Muscle of arm (tissue), 14 donors: ENCODE measurements around the gene C1QTNF1. TPM values are rescaled to one million over a fixed set of nuclear protein-coding genes. Genes with fewer than 3 reads are reported as not detected.
A peak's percentile ranks its signal among the peaks of the same experiment; 100 is the strongest.

Experiments
- DNase-seq: peaks from one replicate; pipeline ENCODE4 v3.0.0-alpha.2; 2013
- long read RNA-seq, 11 donors: transcript quantifications; one replicate each; lab custom pipeline, GENCODE V29; 2026
- polyA plus RNA-seq, 12 donors: library from polyadenylated mRNA; unstranded; fragments of 120-200 nt; gene quantifications; one replicate each; pipeline ENCODE4 v1.2.1, GENCODE V29; 2013; ENCODE audit not compliant: insufficient read length in 12 of 12

C1QTNF1 gene, protein sequence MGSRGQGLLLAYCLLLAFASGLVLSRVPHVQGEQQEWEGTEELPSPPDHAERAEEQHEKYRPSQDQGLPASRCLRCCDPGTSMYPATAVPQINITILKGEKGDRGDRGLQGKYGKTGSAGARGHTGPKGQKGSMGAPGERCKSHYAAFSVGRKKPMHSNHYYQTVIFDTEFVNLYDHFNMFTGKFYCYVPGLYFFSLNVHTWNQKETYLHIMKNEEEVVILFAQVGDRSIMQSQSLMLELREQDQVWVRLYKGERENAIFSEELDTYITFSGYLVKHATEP
- 10 to 100 TPM in 2 of 12 donors, 1 to 10 TPM in 8, not detected in 2; 2.9 to 16.4 (median 5.3) TPM for polyA plus RNA-seq
- long read RNA-seq, donor 1, result 0 reads
- long read RNA-seq, donor 2, partial matches to known transcripts, result 0 of 1 reads
- long read RNA-seq, donor 2, other reads (novel, unspliced or antisense), result 0 of 1 reads
- long read RNA-seq, donor 3, result 0 reads
- long read RNA-seq, donor 4, result 0 reads
- long read RNA-seq, donor 5, partial matches to known transcripts, result 0 of 1 reads
- long read RNA-seq, donor 5, other reads (novel, unspliced or antisense), result 0 of 1 reads
- long read RNA-seq, donor 6, result 0 reads
- long read RNA-seq, donor 7, partial matches to known transcripts, result 0 of 1 reads
- long read RNA-seq, donor 7, other reads (novel, unspliced or antisense), result 0 of 1 reads
- long read RNA-seq, donor 8, partial matches to known transcripts, result 0 of 1 reads
- long read RNA-seq, donor 8, other reads (novel, unspliced or antisense), result 0 of 1 reads
- long read RNA-seq, donor 9, result 0 reads
- long read RNA-seq, donor 10, result 0 reads
- long read RNA-seq, donor 11, result 0 reads

DNA sequence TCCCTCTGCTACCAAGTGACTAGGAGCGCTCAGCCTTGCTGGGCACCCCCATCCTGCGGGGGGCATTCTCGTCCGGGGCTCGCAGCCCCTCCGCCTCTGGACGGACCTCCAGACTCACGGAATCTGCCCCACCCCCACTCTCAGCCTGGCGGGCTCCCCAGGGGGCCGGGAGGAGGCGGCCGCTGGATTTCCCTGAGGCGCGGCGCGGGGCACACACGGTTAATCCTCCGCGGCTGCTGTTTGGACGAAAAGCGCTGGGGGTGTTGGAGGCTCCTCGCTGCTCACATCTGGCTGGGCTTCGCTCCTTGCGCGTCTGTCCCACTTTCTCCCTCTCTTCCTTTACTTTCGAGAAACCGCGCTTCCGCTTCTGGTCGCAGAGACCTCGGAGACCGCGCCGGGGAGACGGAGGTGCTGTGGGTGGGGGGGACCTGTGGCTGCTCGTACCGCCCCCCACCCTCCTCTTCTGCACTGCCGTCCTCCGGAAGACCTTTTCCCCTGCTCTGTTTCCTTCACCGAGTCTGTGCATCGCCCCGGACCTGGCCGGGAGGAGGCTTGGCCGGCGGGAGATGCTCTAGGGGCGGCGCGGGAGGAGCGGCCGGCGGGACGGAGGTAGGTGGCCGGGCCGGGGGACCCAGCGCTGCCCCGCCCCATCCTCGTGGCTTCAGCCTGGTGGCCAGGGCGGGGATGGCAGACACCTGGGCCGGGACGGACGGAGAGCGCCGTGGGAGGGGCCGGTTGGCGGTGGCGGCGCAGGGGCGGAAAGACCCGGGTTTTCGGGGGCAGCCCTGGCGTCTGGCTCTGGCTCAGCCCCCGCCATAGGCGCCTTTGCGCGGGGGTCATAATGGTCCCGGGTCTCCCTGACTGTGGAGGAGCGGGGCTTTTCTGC, at the start of gene C1QTNF1:
C1QTNF1 (plus strand) TSS at position 284 of the 886 bp plus-strand sequence. CDS start 19,800 bp downstream, outside the sequence.
- peak; percentile 76 for DNase-seq

GRCh38 chr17:78974635-78975591, 49.1 kb upstream of the C1QTNF1 start:
- peak; percentile 72 for DNase-seq

DNA sequence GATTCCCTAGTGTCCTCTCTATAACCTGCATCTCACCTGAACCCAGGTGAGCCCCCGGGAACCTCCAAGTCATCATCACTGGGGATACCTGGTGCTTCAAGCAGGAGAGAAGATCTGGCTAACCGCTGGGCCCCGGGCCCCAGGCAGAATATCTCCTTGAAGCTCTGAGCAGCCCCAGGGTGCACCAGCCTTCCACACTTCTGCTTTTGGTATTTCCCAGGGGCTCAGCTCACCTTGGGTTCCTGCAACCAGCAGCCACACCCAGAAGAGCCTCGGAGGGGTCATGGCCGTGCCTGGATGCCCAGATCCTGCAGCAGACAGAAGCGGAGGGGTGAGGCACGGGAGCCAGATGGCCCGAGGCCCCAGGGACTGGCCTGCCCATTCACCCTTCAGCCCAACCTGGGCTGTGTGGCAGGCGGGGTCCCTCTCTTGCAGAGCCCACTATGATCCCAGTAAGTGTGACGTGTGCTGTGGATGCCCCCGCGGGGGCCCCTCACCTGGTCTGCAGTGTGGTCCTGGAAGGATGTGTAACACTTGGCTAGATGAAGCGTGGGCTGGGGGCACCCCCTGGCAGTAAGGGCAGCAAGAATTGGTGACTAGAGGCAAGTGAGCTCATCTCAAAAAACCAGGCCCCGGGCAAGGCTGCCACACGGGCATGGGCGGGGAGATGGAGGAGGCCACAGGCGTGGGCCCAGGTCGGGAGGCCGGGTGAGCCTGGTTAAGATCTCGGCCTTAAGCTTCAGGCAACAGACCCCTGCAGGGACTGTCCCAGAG, 46.9 kb upstream of the C1QTNF1 start:
- no peak for DNase-seq

DNA sequence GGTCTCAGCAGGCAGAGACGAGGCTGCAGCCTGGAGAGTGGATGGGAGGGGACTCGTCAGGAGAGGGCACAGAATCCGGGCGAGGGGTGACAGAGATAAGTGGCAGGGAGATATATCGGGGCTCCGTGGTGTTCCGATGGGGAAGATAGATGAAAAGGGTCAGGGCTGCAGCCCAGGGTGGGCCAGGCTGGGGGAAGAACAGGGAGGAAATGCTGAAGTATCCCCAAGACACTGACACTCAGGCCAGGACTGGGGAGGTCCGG, 46.4 kb upstream of the C1QTNF1 start:
- no peak for DNase-seq

GRCh38 chr17:78977997-78978973, 45.7 kb upstream of the C1QTNF1 start:
- no peak for DNase-seq

- peak; percentile 63 for DNase-seq
These were observed 44.0 kb upstream of the C1QTNF1 start, which contains the start of gene LGALS3BP for GRCh38 chr17:78979780-78980623. TSS of gene LGALS3BP (minus strand) at chr17:78979923. CDS start at chr17:78977191, 2,732 bp downstream.

- no peak for DNase-seq
These were observed 43.4 kb upstream of the C1QTNF1 start for GRCh38 chr17:78980624-78980972.

GRCh38 chr17:78981010-78981888, 42.7 kb upstream of the C1QTNF1 start:
- DNase-seq, result no peak

- DNase-seq, result no peak
These were observed 38.6 kb upstream of the C1QTNF1 start for GRCh38 chr17:78985395-78985794.

- no peak for DNase-seq
These were observed 37.8 kb upstream of the C1QTNF1 start for GRCh38 chr17:78986048-78986648.

- no peak for DNase-seq
These were observed 37.2 kb upstream of the C1QTNF1 start for GRCh38 chr17:78986649-78987328.

DNA sequence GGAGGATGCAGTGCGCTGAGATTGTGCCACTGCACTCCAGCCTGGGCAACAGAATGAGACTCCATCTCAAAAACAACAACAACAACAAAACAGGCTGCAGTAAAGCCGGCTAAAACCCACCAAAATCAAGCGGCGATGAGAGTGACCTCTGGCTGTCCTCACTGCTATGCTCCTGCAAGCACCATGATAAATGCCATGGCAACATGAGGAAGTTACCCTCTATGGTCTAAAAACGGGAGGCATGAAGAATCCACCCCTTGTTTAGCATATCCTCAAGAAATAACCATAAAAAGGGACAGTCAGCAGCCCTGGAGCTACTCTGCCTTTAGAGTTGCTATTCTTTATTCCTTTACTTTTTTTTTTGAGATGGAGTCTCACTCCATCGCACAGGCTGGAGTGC, 35.8 kb upstream of the C1QTNF1 start:
- no peak for DNase-seq

DNA sequence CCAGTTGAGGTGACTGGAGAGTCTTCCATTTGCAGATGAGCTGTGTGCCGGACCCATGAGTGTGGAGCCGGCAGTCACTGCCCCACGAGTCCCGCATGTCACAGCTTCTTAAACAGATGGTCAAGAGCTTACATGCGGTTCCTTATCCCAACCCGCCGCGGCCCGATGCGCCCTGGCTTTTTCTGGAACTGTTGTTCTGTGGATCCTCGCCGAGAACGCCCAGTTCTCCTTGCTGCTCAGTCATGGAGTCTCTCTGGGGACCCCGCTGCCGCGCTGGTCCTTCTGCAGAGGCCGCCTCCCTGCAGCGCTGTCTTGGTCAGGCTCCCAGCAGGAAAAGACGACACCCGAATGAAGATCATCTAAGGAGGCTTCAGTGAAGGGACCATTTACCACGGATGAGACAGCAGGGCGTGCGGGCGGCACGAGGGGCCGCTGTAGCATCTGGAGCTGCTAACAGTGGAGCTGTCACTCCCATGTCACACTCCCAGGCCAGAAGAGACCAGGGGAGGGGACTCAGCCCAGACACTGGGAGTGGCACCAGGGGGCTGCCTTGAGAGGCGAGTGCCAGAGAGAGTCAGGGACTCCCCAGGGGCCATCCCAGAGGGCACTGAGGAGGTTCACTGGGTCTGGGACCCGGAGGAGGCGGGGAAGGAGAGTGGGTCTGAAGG, 33.5 kb upstream of the C1QTNF1 start:
- DNase-seq, result no peak

DNA sequence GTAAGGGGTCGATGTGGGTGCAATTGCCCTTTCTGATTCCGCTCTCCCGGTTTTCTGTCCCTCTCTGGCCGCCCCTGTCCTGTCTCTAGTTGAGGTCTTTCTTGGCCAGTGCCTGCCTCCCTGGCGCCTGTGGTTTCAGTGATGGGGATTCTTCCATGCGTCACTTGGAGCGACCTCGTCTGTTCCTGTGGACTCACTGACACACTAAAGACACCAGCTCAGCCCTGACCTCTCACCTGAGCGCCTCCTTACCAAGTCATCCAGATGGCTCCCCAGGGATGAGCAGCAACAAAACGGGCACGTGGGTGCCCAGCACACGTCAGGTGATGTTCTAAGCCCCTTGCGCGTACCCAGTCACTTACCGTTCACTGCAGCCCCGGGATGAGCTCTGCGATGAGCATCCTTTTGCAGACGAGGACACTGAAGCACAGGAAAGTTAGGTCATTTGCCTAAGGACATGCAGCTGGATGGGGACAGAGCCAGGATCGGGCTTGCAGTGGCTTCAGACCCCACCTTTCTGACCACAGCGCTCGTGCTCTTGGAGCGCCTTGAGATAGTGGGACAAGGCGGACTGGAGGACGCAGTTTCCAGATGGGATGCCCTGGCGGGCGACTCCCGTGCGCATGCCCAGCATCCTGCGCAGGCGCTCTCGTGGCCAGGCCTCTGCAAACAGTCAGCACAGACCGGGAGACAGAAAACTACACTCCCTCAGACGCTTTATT, 32.8 kb upstream of the C1QTNF1 start:
- no peak for DNase-seq
